HEK293 (cell line): ENCODE results near the gene SELENOK.

Experiments used
- KLF7 ChIP-seq: fragments of 450-650 bp; formaldehyde crosslinking; IDR thresholded peaks from 2 replicates; pipeline ENCODE4 v1.5.1; 2016; ENCODE audit warnings: missing biosample characterization, missing genetic modification characterization, borderline replicate concordance
- PATZ1 ChIP-seq: fragments of 450-650 bp; formaldehyde crosslinking; IDR thresholded peaks from 2 replicates; pipeline ENCODE4 v1.5.1; 2016; ENCODE audit warnings: missing biosample characterization, missing genetic modification characterization
- ZNF169 ChIP-seq: fragments of 450-650 bp; formaldehyde crosslinking; IDR thresholded peaks from 2 replicates; pipeline ENCODE4 v1.5.1; 2016; ENCODE audit warnings: missing biosample characterization, missing genetic modification characterization
- ZNF266 ChIP-seq: fragments of 450-650 bp; formaldehyde crosslinking; IDR thresholded peaks from 2 replicates; pipeline ENCODE4 v1.5.1; 2016; ENCODE audit warnings: missing biosample characterization, missing genetic modification characterization, low read depth
- ZNF391 ChIP-seq: fragments of 450-650 bp; formaldehyde crosslinking; IDR thresholded peaks from 2 replicates; pipeline ENCODE4 v1.5.1; 2016; ENCODE audit warnings: low read depth, missing biosample characterization, missing genetic modification characterization, borderline replicate concordance
- ZNF768 ChIP-seq: fragments of 450-650 bp; formaldehyde crosslinking; IDR thresholded peaks from 2 replicates; pipeline ENCODE4 v1.5.1; 2018; ENCODE audit warnings: missing biosample characterization, mild to moderate bottlenecking, missing genetic modification characterization
- ZSCAN30 ChIP-seq: fragments of 450-650 bp; IDR thresholded peaks from 2 replicates; pipeline ENCODE4 v1.5.1; 2018; ENCODE audit warnings: missing biosample characterization, mild to moderate bottlenecking, missing genetic modification characterization, moderate library complexity
- TF ChIP-seq, protein P1 (sequence below): fragments of 450-650 bp; formaldehyde crosslinking; IDR thresholded peaks from 2 replicates; pipeline ENCODE4 v1.5.1; 2016; ENCODE audit warnings: missing biosample characterization, missing genetic modification characterization
- TF ChIP-seq, protein P2 (sequence below): fragments of 450-650 bp; formaldehyde crosslinking; IDR thresholded peaks from 2 replicates; pipeline ENCODE4 v1.5.1; 2016; ENCODE audit warnings: missing biosample characterization, missing genetic modification characterization, borderline replicate concordance

DNA sequence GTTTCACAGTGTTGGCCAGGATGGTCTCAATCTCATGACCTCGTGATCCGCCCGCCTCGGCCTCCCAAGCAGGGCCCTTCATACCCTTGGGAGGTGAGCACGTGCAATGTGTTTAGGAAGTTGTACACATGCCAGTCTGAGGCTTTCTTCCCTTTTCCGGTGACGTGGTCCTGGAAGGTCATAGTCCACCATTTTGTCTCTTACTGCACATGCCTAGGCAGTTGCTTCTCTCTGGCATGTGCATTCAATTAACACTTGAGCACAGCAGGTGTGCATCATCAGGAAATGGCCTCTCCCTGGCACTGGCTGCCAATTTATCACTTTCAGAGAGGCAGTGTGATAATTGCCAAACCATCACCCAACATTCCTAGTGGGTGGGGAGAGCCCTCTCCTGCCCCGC lies 21.7 kb upstream of the SELENOK start:
- TF ChIP-seq ZSCAN30 (tag by site-specific recombination) (no peak), KLF7 (no peak), ZNF391 (tag by site-specific recombination) (no peak), ZNF768 (tag by site-specific recombination) (no peak), ZNF169 (tag by site-specific recombination) (no peak), PATZ1 (tag by site-specific recombination) (no peak), ZNF266 (tag by site-specific recombination) (no peak)
- TF ChIP-seq, protein P1, sequence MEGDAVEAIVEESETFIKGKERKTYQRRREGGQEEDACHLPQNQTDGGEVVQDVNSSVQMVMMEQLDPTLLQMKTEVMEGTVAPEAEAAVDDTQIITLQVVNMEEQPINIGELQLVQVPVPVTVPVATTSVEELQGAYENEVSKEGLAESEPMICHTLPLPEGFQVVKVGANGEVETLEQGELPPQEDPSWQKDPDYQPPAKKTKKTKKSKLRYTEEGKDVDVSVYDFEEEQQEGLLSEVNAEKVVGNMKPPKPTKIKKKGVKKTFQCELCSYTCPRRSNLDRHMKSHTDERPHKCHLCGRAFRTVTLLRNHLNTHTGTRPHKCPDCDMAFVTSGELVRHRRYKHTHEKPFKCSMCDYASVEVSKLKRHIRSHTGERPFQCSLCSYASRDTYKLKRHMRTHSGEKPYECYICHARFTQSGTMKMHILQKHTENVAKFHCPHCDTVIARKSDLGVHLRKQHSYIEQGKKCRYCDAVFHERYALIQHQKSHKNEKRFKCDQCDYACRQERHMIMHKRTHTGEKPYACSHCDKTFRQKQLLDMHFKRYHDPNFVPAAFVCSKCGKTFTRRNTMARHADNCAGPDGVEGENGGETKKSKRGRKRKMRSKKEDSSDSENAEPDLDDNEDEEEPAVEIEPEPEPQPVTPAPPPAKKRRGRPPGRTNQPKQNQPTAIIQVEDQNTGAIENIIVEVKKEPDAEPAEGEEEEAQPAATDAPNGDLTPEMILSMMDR (tag by site-specific recombination) = no peak
- TF ChIP-seq, protein P2, sequence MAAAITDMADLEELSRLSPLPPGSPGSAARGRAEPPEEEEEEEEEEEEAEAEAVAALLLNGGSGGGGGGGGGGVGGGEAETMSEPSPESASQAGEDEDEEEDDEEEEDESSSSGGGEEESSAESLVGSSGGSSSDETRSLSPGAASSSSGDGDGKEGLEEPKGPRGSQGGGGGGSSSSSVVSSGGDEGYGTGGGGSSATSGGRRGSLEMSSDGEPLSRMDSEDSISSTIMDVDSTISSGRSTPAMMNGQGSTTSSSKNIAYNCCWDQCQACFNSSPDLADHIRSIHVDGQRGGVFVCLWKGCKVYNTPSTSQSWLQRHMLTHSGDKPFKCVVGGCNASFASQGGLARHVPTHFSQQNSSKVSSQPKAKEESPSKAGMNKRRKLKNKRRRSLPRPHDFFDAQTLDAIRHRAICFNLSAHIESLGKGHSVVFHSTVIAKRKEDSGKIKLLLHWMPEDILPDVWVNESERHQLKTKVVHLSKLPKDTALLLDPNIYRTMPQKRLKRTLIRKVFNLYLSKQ = no peak
